ENCODE results near the gene MUC5AC.
A peak's percentile ranks its signal among the peaks of the same experiment; 100 is the strongest.

MUC5AC gene

DNA sequence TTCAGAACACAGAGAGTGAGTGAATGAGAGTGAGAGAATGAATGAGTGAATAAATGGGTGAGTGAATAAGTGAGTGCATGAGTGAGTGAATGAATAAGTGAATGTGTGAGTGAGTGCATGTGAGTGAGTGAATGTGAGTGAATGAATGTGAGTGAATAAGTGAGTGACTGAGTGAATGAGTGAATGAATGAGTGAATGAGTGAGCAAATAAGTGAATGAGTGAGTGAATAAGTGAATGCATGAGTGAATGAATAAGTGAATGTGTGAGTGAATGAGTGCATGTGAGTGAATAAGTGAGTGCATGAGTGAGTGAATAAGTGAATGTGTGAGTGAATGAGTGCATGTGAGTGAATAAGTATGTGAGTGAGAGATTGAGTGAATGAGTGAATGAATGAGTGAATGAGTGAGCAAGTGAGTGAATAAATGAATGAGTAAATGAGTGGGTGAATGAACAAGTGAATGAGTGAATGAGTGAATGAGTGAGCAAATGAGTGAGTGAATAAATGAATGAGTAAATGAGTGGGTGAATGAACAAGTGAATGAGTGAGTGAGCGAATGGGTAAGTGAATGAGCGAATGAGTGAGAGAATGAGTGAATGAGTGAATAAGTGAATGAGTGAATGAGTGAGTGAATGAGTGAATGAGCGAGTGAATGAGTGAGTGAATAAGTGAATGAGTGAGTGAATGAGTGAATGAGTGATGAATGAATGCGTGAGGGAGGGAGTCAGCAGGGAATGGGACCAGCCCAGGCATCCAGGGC lies 43.8 kb downstream of the MUC5AC start:
- DNase-seq (ENCODE audit: low read depth) = no peak
- H3K4me3 ChIP-seq (ENCODE audit: low read depth, low read length) = no peak overlapping the region
- TF ChIP-seq, protein P1, sequence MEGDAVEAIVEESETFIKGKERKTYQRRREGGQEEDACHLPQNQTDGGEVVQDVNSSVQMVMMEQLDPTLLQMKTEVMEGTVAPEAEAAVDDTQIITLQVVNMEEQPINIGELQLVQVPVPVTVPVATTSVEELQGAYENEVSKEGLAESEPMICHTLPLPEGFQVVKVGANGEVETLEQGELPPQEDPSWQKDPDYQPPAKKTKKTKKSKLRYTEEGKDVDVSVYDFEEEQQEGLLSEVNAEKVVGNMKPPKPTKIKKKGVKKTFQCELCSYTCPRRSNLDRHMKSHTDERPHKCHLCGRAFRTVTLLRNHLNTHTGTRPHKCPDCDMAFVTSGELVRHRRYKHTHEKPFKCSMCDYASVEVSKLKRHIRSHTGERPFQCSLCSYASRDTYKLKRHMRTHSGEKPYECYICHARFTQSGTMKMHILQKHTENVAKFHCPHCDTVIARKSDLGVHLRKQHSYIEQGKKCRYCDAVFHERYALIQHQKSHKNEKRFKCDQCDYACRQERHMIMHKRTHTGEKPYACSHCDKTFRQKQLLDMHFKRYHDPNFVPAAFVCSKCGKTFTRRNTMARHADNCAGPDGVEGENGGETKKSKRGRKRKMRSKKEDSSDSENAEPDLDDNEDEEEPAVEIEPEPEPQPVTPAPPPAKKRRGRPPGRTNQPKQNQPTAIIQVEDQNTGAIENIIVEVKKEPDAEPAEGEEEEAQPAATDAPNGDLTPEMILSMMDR (IDR thresholded peaks at IDR 0.05; ENCODE audit: low read depth, low read length, missing control alignments) = no peak

DNA sequence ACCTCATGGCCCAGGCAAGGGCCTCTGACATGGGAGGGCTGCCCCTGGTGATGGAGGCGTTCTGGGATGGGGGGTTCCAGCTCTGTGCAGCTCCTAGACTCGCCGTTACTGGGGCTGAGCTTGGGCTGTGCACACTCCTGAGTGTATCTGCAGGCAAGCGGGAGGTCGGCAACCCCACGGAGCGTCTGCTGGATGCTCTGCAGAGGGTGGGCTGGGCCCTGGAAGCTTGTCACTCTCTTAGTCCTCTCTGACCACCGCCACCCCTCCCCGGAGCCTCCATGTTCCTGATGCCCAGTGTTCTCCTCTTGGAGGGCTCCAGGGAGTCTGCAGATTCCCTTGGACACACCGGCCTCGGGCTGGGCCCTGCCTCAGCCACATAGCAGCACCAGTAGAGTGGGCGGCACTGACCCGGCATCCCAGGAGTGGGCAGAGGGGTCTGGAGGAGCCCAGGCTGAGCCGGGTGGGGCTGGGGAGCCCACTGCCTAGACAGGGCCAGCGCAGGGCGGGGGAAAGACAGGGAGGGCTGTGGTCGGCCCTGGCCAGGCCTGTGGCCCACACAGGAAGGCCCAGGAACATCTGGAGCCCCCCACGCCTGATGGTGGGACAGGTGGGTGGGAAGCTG lies 44.5 kb downstream of the MUC5AC start:
- H3K4me3 ChIP-seq (ENCODE audit: low read depth, low read length) = no peak overlapping the region
- TF ChIP-seq, protein P1 (IDR thresholded peaks at IDR 0.05; ENCODE audit: low read depth, low read length, missing control alignments) = no peak
- no peak for DNase-seq (ENCODE audit: low read depth)

DNA sequence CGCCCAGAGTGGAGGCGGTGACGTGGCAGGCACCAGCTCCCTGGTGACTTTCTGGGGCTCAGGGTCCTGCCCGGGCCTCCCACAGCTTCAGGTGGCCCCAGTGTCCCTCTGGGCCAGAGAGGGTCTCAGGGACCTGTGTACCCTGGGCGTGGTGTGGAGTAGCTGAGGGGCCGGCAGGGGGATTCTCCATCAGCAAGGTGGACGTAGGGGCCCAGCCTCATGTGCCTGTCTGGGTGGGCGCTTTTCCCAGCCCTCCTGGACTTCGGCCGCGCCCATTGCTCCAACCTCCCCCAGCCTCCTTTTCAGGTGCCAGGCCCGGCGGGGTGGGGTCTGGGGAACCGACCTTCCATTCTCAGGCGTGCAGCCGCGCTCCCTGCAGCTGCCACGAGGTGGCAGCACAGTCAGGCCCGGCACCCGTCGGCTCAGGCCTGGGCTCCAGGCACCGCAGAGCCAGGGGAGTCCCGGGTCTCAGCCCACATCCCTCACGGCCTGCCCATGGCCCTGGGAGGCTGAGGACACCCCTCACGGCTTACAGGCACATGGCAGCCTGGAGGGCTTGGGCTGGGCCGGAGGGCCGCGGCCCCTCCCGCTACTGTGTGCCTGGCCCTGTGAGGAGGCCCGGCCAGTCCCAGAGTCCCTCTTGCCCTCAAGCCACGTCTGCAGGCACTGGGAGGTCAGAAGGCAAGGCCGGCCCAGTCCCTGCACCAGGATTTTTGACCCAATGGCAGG lies 45.2 kb downstream of the MUC5AC start:
- H3K4me3 ChIP-seq (ENCODE audit: low read depth, low read length) = no peak overlapping the region
- DNase-seq (ENCODE audit: low read depth) = no peak
- TF ChIP-seq, protein P1 (IDR thresholded peaks at IDR 0.05; ENCODE audit: low read depth, low read length, missing control alignments) = peak; percentile 94

DNA sequence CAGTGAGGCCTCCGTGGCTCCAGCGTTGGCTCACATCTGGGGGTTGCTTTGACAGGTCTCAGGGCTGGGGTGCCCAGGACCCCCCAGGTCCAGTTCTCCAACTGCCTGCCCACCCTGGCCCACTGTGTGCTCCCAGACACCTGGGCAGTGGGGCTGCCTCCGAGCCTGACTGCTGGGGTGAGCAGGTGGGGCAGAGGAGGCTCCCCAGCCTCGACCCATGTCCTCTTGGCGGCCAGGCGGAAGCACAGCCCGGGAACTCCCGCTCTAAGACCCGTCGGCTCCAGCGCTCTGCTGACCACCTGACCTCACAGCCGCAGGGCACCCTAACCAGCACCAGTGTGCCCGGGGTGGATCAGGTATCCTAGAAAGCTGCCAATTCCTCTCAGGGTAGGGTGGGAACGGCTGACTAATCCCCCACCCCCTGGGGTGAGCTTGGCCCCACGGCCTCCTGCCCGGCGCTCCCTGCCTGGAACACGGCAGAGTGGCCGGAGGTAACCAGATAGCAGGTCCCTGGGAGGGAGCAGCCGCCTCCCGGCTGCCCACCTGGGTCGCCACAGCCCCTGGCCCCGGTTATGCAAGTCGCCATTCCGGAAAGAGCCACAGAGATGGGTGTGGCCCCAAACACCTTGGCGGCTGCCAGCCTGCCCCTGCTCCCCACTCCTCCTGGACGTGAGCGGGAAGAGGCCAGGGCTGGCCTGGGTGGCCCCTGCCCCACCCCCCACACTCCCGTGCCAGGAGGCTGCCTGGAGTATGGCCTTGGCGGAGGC lies 45.9 kb downstream of the MUC5AC start:
- DNase-seq (ENCODE audit: low read depth) = no peak
- TF ChIP-seq, protein P1 (IDR thresholded peaks at IDR 0.05; ENCODE audit: low read depth, low read length, missing control alignments) = no peak
- H3K4me3 ChIP-seq (ENCODE audit: low read depth, low read length) = no peak overlapping the region

DNA sequence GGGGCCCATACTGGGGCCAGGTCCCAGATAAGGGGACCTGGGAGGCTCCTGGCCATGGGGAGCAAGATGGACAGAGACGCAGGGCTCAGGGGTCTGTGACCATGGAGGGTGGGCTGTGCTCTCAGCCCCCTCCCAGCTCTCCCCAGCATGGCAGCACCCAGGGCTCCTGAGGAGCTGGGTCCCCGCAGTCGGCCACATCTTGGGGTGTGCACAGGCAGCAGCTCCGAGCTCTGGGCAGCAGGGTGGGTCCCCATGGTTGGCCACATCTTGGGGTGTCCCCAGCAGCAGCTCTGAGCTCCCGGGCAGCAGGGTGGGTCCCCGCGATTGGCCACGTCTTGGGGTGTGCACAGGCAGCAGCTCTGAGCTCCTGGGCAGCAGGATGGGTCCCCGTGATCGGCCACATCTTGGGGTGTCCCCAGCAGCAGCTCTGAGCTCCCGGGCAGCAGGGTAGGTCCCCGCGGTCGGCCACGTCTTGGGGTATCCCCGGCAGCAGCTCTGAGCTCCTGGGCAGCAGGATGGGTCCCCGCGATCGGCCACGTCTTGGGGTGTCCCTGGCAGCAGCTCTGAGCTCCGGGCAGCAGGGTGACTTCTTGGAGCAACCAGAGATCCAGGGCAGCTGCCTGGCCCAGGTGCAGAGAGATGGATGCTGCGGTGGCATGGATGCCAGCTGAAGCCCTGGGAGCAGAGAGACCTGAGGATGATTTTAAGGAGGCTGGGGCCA lies 46.8 kb downstream of the MUC5AC start:
- no peak overlapping the region for H3K4me3 ChIP-seq (ENCODE audit: low read depth, low read length)
- DNase-seq (ENCODE audit: low read depth) = no peak

More for the DNA sequence above, 46.8 kb downstream of the MUC5AC start:
- TF ChIP-seq, protein P1 (IDR thresholded peaks at IDR 0.05; ENCODE audit: low read depth, low read length, missing control alignments) = no peak
